NCI-H446 treated with DMSO at 0.1 percent for 48 hours (cell line): Measurements from ENCODE around the gene FOXN3.

Source experiments
- DNase-seq: peaks from one replicate; lab custom pipeline; 2025; lab: John Stamatoyannopoulos, UW

FOXN3 gene

DNA sequence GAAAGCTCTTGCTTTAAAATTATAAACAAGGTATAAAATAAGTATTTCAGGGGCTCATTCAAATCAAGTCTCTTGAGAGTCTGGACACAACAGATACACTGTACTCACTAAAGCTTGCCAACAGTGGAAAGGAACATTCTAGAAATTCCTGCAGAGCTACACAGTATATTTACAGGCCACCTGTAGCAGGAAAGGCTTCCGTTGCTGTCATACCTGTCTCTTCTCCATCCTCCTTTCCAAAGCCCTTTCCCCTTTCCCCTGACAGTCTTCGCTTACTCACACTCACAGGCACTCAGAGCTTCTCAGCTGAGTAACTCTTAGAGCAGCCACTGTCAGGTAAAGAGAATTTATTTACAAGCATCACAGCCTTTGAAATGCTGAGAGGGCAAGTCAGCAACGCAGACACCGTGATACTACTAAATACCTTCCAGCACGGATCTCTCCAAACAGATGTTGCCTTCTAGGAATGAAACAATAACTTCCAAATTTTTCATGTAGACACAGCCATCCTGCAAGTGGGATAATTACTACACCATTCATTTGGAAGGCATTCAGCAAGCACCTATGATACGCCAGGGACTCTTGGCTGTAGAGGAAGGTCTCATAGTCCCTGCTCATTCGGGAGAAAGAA lies 167.9 kb downstream of the FOXN3 start:
- DNase-seq = no peak

DNA sequence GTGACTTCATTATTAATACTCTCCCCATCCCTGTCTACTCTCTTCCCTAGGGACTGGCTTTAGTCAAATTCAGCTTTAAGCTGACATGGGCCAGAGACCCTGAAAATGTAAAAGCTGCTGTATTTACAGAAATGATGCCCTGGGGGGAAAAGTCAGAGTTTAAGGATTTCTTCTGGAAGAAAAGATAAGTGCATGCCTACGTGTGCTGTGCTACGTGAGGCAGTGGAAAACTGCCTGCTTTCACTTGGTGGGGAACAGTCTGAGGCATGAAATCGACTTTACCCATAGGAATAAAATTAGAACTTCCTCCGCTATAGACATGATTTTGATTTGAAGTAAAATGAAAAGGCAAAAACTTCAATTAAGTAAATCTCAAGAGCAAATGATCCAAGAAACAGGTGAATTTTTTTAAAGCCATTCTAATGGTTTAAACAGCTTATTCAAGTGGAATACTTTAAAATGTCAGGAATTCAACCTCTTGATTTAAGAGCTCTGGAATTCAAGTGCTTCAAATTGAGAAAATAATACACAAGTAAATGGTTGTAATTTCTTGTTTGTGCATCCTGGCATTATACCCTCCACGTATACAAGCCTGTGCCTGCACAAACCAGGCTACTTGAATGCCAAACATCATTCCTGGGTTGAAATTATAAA lies 168.5 kb downstream of the FOXN3 start:
- DNase-seq = no peak

DNA sequence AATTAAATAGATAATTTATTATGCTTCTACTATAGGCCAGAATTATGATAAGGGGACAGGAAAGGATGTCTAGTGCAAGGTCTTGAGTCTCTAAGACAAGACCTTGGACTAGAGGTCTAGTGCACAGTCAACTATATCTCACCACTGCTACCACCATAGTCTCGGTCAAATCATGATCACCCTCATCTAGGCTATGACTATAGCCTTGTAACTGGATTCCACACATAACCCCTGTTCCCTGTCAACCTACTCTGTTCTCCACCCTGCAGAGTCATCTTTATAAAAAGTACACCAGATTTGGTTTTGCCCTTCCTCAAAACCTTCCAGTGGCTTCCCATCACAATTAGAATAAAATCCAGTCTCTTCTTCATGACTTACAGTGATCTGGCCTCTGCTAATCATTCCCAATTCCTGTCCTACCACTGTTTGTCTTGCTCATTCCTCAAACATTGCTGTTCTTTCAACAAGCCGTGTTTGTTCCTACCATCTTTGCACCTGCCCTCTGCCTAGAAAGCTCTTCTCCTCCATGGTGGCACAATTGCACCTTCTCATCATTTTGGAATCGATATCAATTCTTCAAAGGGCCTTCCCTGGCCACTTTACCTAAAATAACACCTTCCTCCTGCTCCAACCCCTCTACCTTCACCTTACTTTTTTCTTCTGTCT lies 169.4 kb downstream of the FOXN3 start:
- no peak for DNase-seq

DNA sequence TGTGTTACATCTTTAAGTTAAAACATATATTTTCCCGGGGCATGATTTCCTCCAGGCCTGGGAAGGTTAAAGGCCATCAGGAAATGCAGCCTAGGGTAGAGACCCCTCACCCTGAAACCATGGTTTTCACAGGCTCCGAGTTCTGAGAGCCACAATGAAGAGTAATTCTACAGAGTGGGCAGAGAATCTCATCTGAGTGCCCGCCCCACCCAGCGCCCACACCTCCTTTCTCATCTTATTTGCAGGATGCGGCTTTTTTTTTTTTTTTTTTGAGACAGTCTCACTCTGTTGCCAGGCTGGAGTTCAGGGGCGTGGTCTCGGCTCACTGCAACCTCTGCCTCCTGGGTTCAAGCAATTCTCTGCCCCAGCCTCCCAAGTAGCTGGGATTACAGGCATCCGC lies 170.7 kb downstream of the FOXN3 start:
- no peak for DNase-seq

DNA sequence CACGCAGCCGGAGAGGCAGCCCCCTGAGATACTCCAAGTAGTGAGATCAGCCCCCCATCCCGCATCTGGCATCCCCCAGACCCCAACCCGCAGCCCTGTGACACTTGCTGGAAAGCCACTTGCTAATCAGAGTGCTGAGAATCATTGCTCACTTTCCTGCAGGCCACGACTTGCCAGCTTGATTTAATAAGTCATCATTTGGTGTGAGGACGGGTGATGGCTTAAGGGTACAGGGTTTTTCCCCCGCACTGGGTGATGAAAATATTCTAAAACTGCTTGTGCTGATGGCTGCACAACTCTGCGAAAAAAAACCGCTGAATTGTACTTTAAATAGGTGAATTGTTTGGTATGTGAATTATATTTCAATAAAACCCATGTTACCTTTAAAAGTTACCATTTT lies 171.2 kb downstream of the FOXN3 start:
- DNase-seq = no peak

DNA sequence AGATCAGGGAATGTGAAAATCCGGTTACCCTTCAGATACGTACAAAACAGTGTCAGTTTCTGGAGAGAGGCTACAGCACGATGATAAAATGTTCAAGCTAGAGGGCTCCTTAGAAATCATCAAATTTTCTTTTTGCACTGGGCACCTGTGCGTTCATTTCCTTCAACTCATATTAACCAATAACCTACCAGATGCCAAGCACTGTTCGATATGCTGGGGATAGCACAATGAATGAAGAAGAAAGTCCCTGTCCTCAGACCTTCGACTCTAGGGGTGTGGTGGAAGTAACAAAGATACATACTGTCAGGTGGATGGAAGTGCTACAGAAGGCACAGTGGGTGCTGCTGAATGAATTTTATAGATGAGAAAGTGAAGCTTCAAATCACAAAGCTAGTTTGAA lies 172.3 kb downstream of the FOXN3 start:
- DNase-seq = no peak

DNA sequence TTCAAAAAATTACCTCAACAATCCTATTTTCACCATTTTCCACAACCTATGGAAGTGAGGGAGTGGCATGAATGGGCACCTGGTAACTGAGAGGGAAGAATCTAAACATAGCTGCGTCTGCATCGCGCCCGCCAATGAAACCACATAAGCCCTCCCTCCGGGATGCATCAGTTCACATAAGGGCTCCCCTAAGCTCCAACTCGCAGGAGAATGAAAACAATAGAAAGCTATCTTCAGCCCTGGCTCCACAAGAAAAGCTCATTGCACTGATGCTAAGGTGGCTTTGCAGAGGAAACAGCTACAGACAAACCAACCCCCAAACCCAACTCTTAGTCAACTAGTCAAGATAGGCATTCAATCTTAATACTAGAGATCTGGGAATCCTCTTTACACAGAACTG lies 173.3 kb downstream of the FOXN3 start:
- DNase-seq = no peak

DNA sequence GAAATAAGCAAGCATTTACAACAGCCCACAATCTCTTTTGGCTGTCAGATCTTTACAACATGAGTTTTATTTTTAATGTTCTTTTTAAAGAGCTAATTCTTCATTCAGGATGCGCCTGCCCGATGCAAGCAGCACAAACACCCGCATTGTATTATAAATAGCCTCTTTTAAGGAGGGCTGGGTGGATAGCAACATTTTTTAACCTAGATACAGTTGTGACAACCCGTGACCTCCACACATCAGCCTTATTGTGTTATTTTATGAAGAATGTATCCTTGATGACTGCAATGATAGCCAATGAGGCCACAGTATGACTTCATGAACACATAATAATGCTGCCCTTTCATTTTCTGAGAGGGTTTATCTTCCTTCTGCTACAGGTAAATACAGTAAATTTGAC lies 173.7 kb downstream of the FOXN3 start:
- no peak for DNase-seq

DNA sequence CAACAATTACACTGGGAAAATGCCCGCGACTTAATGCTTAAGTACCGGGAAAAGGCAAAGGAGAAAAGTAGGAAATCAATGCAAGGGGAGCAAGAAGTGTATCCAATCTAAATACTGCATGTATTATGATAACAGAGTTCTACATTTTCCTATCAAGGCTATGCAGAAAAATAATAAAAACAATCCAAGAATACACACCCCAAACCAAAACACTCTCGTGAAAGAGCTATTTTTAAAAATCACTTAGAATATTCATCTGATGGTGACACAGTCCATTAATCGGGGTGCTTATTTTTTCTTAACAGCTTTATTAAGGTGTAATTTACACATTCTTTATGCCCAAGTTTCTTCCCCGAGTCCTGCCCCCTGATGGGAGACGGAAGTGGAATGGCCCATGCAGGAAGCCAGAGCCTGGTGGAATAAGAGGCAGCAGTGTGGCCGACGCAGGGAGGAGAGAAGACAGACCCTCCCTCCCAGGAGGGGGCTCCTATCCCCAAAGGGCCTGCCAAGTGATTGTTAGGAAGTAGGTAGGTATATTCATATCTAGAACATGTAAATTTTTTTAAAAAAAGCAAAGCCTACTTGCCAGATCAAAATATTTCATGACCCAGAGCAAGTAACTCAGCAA lies 174.3 kb downstream of the FOXN3 start:
- no peak for DNase-seq

DNA sequence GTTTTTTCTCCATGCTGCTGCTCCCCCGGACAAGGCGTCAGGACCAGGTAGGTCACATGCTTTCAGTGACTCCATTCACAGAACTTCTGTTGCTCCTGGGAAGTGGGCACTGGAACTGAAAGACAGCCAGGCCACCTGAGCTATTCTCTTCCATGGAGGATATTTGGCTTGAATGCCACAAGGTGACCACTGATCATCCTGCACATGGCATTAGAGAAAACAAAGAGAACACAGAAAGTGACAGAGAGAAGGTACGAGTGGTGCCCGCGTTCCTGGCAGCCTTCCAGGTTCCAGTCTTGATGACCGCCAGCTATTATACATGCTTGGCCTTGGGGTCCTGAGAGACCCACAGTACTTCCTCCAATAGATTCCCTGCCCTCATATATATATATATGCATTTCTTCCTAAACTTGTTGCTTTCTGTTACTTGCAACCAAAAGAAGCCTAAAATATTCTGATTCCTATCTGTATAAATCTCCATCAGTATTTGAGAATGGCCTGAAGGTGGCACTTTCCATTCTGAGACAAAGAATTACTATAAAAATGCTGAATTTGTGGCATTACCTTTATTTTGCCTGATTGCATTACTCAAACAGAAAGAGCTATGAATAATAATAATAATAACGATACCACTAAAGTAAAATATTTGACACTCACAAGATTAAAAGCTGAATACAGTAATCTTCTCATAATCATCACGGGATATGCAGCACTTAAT lies 174.9 kb downstream of the FOXN3 start:
- DNase-seq = no peak

DNA sequence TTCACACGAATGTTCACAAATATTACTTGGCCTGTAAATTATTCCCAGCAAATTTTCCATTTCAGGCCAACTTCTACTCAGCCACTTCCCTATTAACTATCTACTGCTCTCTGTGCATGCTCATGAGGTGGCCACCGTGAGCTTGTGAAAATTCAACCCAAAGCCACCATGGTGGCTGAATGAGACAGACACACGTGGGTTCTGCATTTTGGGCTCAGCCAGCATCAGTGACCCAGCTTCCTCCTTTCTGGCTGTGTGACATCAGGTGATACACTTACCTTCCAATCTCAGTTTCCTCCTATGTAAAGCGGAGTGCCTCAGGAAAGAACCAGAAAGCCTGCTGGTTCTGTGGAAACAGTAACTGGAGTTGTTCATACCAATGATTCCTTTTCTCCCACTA lies 175.8 kb downstream of the FOXN3 start:
- no peak for DNase-seq

DNA sequence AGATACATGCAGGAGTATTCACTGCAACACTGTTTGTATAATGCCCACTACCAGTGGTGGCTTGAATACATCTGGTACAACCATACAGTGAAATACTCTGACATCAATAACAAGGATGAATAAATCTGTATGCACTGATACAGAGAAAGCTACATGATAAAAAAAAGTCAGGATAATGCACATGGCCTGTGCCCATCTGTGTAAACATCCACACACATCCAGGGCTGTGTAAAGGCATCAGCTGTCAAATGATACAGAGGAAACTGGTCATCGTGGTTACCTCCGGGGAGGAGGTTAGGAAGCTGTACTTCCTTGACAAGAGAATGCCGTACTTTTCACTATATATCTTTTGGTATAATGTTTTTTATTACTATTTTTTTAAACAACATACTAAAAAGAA lies 176.6 kb downstream of the FOXN3 start:
- no peak for DNase-seq

DNA sequence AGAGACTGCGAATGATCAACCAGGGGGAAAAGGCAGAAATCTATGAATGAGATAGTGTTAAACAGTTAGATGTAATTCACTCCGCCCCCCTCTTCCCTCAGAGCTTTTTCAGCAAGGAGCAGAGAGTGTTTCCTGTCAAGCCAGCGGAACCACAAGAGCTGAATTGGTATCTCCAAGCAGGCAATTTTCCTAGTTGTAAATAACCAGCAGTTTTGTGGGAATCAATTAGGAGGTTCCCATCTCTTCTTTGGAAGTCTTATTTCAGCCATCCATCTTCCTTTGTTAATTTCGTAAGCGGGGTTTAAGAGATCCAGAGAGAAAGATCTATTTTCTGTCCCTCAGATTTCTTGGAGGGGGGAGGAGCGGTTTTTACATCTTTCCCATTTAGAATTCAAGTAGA lies 178.0 kb downstream of the FOXN3 start:
- DNase-seq = no peak

DNA sequence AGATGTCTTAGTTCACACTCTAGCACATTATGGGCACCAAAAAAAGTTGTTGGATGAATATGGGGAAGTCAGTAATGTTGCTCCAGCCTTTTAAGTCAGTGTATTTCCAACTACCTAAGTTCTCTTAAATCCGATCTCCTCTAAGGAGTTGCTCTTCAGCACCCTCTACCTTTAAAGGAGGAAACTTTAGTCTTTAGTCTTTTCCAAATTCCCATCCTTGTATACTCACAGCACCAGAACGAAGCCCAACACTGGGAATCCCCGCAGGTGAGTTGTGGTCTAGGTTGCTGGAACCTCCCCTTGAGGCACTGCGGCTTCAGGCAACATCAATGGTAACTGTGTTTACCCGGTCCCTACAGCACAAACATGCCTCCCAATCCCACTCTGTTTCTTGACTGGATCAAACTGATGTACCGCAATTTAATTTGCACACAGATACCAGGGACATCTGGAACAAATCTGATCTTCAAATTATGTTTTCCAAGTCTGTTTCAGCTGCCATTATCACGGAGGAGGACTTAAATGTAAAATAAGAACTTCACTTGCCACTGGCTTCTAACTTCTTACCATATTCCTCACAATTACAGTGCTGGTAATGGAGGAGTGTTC lies 179.0 kb downstream of the FOXN3 start:
- peak; percentile 28 for DNase-seq

DNA sequence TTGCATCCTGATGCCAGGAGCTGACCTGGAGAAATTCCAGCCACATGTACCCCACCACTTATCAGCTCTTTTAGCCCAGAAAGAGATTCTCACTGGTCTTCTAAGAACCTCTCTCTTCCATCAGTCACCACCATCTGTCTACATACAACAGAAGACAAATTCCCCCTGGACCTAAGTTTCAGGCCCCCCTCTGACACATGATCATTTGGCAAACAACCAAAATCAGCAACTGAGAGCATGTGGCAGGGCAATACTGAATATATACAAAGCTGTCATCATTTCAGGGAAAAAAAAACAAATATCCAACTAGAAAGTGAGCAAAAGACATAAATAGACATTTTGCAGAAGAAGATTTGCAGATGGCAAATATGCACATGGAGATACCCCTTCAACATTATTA lies 180.2 kb downstream of the FOXN3 start:
- DNase-seq = peak; percentile 91

DNA sequence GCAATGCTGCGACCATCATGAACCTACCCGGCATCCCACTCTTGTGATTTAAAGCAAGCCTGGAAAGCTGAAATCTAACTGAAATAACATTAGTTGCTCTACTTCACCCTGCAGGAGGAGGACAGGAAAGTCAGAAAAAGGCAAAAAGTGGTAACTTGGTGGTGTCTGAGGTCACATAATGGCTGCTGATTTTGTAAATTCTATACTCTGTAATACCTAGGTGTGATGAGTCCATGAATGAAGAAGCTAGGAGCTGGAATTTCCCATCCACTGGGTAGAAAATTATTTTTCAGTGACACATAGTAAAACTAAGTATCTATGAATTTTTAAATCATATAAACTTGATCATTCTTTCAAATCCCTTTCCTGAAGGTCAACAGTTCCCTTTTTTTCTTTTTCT lies 183.8 kb downstream of the FOXN3 start:
- DNase-seq = no peak

DNA sequence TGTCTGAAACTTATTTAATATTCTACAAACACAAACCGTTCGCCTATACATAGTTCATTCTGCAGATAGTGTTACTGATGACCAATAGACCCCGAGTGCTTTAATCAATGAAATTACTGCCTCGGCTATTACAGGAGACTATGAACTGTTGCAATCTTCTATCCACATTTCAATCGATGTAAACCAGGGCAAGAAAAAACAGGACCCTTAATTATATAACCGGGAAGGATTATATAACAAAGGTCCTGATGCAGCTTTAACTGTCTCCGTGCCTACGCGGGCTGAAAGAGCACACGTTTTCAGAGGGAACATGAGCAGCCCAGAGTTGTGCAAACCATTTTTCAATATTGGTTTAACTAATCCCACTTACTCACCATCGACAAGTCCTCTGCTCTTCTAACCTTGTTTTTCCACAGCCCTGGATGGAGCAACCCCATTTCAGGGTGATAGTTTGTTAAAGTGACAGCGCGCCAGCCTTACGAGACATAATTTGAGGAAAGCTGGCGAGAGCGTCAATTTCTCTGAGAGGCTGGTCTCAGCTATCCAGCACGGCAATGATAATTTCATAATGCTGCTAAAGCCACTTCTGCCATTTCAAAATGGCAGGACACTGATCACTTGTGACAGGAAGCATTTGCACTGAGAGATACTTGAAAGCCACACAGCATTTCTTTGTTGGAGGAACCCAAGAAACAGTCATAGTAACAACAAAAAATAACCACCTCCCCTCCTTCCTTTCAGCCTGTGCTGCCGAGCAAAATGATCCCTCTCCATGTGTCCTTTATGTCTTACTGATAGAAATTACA lies 184.6 kb downstream of the FOXN3 start:
- DNase-seq = no peak

DNA sequence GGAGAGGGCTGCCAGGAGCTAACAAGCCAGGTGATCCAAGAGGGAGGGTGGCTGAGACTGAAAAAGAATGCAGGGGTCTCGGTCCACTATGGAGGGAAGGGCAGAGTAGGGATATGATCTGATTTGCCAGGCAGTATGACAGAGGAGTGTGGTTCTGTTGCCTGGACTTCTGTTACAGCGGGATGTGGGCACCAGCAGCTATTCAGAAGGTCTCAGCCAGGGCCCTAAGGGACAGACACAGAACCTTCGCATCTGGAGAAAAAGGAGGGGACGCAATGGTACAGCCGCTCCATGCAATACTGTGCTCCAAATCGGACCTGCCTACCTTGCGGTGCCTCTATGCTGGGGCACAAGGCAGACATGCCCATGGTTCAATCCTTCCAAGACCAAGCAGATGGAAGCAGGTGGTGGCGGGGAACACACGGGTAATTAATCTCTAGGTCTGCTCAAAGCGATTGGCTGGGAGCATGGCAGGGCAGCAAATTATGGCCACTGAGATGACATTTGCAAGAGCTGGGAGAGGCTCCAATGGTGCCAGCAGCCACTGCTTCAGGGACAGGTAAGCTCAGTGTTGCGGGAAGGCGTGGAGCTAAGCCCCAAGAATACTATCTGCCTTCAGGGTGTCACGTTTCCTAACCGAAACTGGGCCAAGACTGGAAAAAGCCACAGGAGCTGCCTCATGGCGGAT lies 185.5 kb downstream of the FOXN3 start:
- no peak for DNase-seq

DNA sequence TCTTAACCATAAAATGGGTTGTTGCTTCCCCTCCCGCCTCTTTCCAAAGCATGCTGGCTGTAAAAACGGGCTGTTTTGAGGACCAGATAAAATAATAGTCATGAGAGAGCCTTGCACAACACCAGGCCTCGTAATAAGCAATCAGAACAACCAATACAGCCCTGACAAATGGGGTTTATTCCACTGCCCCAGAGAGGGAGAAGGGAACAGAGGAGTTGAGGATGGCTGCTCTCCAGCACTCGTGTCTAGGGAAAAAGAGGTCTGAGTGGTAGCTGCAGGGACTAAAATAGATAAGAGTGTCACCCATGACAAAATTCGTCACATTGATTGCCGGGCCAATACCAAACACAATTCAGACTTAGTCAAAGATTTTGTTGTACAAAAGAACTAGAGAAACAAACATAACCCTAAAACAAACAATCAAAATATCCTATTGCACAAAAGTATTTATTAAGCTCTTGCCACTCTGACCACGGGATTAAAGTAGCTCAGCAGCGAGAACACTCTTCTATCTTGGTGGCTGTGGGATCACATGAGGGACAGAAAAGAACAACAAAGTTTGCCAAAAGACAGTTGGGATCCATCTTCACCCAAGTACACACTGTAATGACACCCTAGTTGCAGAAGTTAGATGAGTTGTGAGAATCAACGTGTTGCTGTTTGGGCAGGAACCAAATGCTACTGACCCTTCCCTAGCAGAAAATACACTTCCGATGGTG lies 188.0 kb downstream of the FOXN3 start:
- no peak for DNase-seq

DNA sequence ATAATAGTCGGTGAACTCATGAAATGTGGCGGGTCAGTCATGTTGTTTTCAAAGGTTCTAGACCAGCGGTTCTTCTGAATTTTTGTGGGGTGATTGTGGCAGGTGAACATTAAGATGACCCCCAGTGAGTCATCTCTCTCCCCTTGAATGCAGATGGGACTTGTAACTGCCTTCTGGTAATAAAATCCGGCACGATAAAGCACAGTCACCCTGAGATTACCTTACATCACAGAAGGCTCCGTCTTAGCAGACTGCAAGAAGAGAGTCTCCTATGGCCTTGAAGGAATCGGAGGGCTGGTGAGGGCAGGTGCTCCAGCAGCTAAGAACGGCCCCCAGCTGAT lies 189.6 kb downstream of the FOXN3 start:
- DNase-seq = no peak
